ENCODE results near the gene ESYT1. TPM values are rescaled to one million over a fixed set of nuclear protein-coding genes. Genes with fewer than 3 reads are reported as not detected.
A peak's percentile ranks its signal among the peaks of the same experiment; 100 is the strongest.

The ESYT1 gene, protein sequence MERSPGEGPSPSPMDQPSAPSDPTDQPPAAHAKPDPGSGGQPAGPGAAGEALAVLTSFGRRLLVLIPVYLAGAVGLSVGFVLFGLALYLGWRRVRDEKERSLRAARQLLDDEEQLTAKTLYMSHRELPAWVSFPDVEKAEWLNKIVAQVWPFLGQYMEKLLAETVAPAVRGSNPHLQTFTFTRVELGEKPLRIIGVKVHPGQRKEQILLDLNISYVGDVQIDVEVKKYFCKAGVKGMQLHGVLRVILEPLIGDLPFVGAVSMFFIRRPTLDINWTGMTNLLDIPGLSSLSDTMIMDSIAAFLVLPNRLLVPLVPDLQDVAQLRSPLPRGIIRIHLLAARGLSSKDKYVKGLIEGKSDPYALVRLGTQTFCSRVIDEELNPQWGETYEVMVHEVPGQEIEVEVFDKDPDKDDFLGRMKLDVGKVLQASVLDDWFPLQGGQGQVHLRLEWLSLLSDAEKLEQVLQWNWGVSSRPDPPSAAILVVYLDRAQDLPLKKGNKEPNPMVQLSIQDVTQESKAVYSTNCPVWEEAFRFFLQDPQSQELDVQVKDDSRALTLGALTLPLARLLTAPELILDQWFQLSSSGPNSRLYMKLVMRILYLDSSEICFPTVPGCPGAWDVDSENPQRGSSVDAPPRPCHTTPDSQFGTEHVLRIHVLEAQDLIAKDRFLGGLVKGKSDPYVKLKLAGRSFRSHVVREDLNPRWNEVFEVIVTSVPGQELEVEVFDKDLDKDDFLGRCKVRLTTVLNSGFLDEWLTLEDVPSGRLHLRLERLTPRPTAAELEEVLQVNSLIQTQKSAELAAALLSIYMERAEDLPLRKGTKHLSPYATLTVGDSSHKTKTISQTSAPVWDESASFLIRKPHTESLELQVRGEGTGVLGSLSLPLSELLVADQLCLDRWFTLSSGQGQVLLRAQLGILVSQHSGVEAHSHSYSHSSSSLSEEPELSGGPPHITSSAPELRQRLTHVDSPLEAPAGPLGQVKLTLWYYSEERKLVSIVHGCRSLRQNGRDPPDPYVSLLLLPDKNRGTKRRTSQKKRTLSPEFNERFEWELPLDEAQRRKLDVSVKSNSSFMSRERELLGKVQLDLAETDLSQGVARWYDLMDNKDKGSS
- 239 and 304 TPM in 2 replicates for total RNA-seq

GRCh38 chr12:56127888-56128669, at the start of gene ESYT1:
ESYT1 (plus strand) TSS chr12:56128267; CDS start chr12:56128320, 53 bp downstream.
- Histone ChIP-seq H3K79me2 (ENCODE audit: insufficient read depth, low read length) (peaks cover 31% of the 10 kb centered on the region), H3K4me3 (ENCODE audit: insufficient read depth, low read length) (peak within 1 kb of the TSS; percentile 86), H3K36me3 (ENCODE audit: insufficient read depth, low read length) (peaks cover 27% of the 10 kb centered on the region), H3K27ac (ENCODE audit: low read depth, low read length) (peak within 1 kb of the TSS; percentile 72), H3K4me1 (ENCODE audit: insufficient read depth, low read length) (peaks cover 23% of the 10 kb centered on the region), H2AFZ (ENCODE audit: low read length) (peak within 1 kb of the TSS; percentile 51), H3K4me2 (ENCODE audit: insufficient read depth, low read length) (peak within 1 kb of the TSS; percentile 92), H3K9me3 (ENCODE audit: low read depth, low read length) (no peaks in the 10 kb centered on the region), H3K27me3 (ENCODE audit: insufficient read depth, low read length) (no peaks in the 10 kb centered on the region), H4K20me1 (ENCODE audit: insufficient read depth, low read length) (no peaks in the 10 kb centered on the region)
- TF ChIP-seq, protein P1, sequence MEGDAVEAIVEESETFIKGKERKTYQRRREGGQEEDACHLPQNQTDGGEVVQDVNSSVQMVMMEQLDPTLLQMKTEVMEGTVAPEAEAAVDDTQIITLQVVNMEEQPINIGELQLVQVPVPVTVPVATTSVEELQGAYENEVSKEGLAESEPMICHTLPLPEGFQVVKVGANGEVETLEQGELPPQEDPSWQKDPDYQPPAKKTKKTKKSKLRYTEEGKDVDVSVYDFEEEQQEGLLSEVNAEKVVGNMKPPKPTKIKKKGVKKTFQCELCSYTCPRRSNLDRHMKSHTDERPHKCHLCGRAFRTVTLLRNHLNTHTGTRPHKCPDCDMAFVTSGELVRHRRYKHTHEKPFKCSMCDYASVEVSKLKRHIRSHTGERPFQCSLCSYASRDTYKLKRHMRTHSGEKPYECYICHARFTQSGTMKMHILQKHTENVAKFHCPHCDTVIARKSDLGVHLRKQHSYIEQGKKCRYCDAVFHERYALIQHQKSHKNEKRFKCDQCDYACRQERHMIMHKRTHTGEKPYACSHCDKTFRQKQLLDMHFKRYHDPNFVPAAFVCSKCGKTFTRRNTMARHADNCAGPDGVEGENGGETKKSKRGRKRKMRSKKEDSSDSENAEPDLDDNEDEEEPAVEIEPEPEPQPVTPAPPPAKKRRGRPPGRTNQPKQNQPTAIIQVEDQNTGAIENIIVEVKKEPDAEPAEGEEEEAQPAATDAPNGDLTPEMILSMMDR (IDR thresholded peaks at IDR 0.05; ENCODE audit: extremely low read depth, low read depth, low read length), result no peak
- peak; percentile 97 for DNase-seq (ENCODE audit: insufficient read length, low spot score, missing footprints)

- Histone ChIP-seq H3K9me3 (ENCODE audit: low read depth, low read length) (no peaks in the 10 kb centered on the region), H3K4me2 (ENCODE audit: insufficient read depth, low read length) (peak overlapping the region; percentile 97), H3K27ac (ENCODE audit: low read depth, low read length) (no peak overlapping the region), H3K79me2 (ENCODE audit: insufficient read depth, low read length) (no peaks in the 10 kb centered on the region), H3K36me3 (ENCODE audit: insufficient read depth, low read length) (no peaks in the 10 kb centered on the region), H4K20me1 (ENCODE audit: insufficient read depth, low read length) (no peaks in the 10 kb centered on the region), H2AFZ (ENCODE audit: low read length) (peak overlapping the region; percentile 96), H3K27me3 (ENCODE audit: insufficient read depth, low read length) (peaks cover 21% of the 10 kb centered on the region), H3K4me1 (ENCODE audit: insufficient read depth, low read length) (peaks cover 9% of the 10 kb centered on the region), H3K4me3 (ENCODE audit: insufficient read depth, low read length) (no peak overlapping the region)
- TF ChIP-seq, protein P1 (IDR thresholded peaks at IDR 0.05; ENCODE audit: extremely low read depth, low read depth, low read length), result no peak
- no peak for DNase-seq (ENCODE audit: insufficient read length, low spot score, missing footprints)
These were observed 49.6 kb upstream of the ESYT1 start for GRCh38 chr12:56078427-56078826.

DNA sequence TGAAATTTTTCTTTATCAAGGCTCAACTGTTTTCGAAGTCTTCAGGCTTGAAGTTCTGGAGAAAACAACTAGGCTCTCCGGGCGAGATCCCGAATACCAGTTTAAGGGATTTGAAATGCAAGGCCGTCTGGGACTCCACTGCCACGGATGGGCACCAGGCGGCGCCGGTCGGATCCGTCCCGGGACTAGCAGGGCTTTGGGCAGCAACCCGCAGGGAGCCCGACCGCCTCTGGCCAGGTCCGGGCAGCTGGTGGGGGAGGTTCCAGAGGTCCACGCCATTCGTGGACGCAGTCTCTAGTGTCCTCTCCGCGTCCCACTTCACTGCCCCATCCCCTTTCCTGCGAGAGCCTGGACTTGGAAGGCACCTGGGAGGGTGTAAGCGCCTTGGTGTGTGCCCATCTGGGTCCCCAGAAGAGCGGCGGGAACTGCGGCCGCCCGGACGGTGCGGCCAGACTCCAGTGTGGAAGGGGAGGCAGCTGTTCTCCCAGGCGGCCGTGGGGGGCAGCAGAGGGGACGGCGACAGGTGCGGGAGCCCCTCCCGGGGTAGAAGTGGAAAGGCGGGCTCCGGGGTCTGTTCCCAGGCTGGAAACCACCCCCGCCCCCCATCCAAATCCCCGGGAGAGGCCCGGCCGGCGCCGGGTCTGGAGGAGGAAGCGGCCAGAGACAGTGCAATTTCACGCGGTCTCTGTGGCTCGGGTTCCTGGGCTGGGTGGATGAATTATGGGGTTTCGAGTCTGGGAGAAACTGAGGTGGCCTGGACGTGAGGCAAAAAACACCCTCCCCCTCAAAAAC, 48.9 kb upstream of the ESYT1 start:
- no peaks in the 10 kb centered on the region for H4K20me1 ChIP-seq (ENCODE audit: insufficient read depth, low read length)
- peak overlapping the region; percentile 48 for H3K27ac ChIP-seq (ENCODE audit: low read depth, low read length)
- H3K36me3 ChIP-seq (ENCODE audit: insufficient read depth, low read length), result no peaks in the 10 kb centered on the region
- H2AFZ ChIP-seq (ENCODE audit: low read length), result peak overlapping the region; percentile 96
- no peaks in the 10 kb centered on the region for H3K9me3 ChIP-seq (ENCODE audit: low read depth, low read length)
- DNase-seq (ENCODE audit: insufficient read length, low spot score, missing footprints), result peak; percentile 97
- TF ChIP-seq, protein P1 (IDR thresholded peaks at IDR 0.05; ENCODE audit: extremely low read depth, low read depth, low read length), result peak; percentile 81
- H3K4me2 ChIP-seq (ENCODE audit: insufficient read depth, low read length), result peak overlapping the region; percentile 97
- H3K4me3 ChIP-seq (ENCODE audit: insufficient read depth, low read length), result peak overlapping the region; percentile 79
- peaks cover 9% of the 10 kb centered on the region for H3K4me1 ChIP-seq (ENCODE audit: insufficient read depth, low read length)
- peaks cover 25% of the 10 kb centered on the region for H3K27me3 ChIP-seq (ENCODE audit: insufficient read depth, low read length)
- no peaks in the 10 kb centered on the region for H3K79me2 ChIP-seq (ENCODE audit: insufficient read depth, low read length)
